Prostate gland (tissue), 2 donors: ENCODE data around the gene PEX11G. TPM values are rescaled to one million over a fixed set of nuclear protein-coding genes. Genes with fewer than 3 reads are reported as not detected.

Source experiments
- DNase-seq: peaks from one replicate; pipeline ENCODE4 v3.0.0-alpha.2; 2019; ENCODE audit warnings: low spot score
- H3K27ac ChIP-seq, 2 donors: fragments of 200-600 bp; sonication (generic); 2 replicates each; pipeline ENCODE4 v1.5.1; 2017 to 2019
- H3K27me3 ChIP-seq: fragments of 200-600 bp; sonication (generic); replicated peaks from 2 replicates; pipeline ENCODE4 v1.5.1; 2019; ENCODE audit not compliant: insufficient read depth
- H3K36me3 ChIP-seq, 2 donors: fragments of 200-600 bp; sonication (generic); 1 replicate in 1 of 2; 2 replicates in 1 of 2; pipeline versions ENCODE4 v1.5.1 to v1.8.1; 2017 to 2019
- H3K4me1 ChIP-seq: fragments of 200-600 bp; sonication (generic); replicated peaks from 2 replicates; pipeline ENCODE4 v1.5.1; 2019
- H3K4me3 ChIP-seq, 2 donors: fragments of 200-600 bp; sonication (generic); 2 replicates each; pipeline ENCODE4 v1.5.1; 2017 to 2019
- H3K9me3 ChIP-seq: fragments of 200-600 bp; sonication (generic); 2 replicates; pipeline ENCODE4 v1.5.1; 2017
- CTCF ChIP-seq, 4 experiments: fragments of 200-600 bp in 2 of 4; fragments of 450-650 bp in 2 of 4; sonication (generic) in 2 of 4; IDR thresholded peaks; 1 replicate in 3 of 4; 2 replicates in 1 of 4; pipeline ENCODE4 v1.5.1; 2016 to 2019; ENCODE audit warnings: antibody characterized with exemption in 4 of 4, mild to moderate bottlenecking in 2 of 4, moderate library complexity in 2 of 4
- POLR2A ChIP-seq: fragments of 450-650 bp; IDR thresholded peaks from one replicate; pipeline ENCODE4 v1.6.1; 2016; ENCODE audit warnings: antibody characterized with exemption, mild to moderate bottlenecking
- POLR2AphosphoS5 ChIP-seq: sonication (generic); formaldehyde crosslinking; IDR thresholded peaks from one replicate; pipeline ENCODE4 v1.6.1; 2017; ENCODE audit warnings: antibody characterized with exemption
- WGBS: methylation state at CpG from one replicate; pipeline ENCODE4 v1.1.5; 2018; 5-methylcytosine and 5-hydroxymethylcytosine counted together
- intact Hi-C: fragments of 100-400 bp; cut with DNase I; formaldehyde crosslinking; loops from one replicate; pipeline ENCODE4 v1.14.2; 2022
- total RNA-seq, 2 donors: library from RNA; depleted of rRNA; stranded (reverse); fragments of >200 nt; gene quantifications; one replicate each; pipeline ENCODE4 v1.1.0, GENCODE V29; 2016

PEX11G gene
- total RNA-seq, 2 donors from 2014 or later = 13.1 to 17.4 TPM

DNA sequence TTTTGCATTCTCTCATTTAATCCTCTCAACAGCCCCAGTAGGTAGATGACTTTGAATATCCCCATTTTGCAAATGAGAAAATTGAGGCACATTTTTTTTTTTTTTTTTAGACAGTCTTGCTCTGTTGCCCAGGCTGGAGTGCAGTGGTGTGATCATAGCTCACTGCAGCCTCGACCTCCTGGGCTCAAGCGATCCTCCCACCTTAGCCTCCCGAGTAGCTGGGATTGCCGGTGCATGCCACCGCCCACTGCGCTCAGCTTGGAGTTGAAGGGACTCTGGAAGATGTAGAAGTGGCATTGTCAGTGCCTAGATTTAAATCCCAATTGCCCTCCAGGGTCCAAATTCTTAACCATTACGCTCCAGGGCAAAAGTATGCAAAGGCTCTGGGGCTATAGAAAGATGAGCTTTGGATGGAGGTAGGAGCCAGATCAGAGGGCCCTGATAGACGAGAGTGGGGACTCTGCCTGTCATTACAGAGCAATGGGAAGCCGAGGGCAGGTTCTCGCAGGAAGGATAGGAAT lies 32.8 kb upstream of the PEX11G start:
- H3K9me3 ChIP-seq = no peaks in the 10 kb centered on the region
- 53% methylated on average over 10 of the region's 10 CpGs for WGBS
- H3K36me3 ChIP-seq = peaks cover 0 to 8% of the 10 kb centered on the region in 2 donors
- peak overlapping the region; percentile 41 to 55 for H3K27ac ChIP-seq
- peak overlapping the region in 1 of 2 donors; percentile 94 for H3K4me3 ChIP-seq
- H3K4me1 ChIP-seq = peaks cover 12% of the 10 kb centered on the region
- no peak for DNase-seq
- no peaks in the 10 kb centered on the region for H3K27me3 ChIP-seq
- TF ChIP-seq POLR2A (no peak), CTCF (IDR thresholded peaks at IDR 0.05) (no peak), POLR2AphosphoS5 (no peak)
- intact Hi-C loops = loop anchor here (5.0 kb wide), 1 partner anchor 124 kb away; no protein-coding TSS in a partner anchor

DNA sequence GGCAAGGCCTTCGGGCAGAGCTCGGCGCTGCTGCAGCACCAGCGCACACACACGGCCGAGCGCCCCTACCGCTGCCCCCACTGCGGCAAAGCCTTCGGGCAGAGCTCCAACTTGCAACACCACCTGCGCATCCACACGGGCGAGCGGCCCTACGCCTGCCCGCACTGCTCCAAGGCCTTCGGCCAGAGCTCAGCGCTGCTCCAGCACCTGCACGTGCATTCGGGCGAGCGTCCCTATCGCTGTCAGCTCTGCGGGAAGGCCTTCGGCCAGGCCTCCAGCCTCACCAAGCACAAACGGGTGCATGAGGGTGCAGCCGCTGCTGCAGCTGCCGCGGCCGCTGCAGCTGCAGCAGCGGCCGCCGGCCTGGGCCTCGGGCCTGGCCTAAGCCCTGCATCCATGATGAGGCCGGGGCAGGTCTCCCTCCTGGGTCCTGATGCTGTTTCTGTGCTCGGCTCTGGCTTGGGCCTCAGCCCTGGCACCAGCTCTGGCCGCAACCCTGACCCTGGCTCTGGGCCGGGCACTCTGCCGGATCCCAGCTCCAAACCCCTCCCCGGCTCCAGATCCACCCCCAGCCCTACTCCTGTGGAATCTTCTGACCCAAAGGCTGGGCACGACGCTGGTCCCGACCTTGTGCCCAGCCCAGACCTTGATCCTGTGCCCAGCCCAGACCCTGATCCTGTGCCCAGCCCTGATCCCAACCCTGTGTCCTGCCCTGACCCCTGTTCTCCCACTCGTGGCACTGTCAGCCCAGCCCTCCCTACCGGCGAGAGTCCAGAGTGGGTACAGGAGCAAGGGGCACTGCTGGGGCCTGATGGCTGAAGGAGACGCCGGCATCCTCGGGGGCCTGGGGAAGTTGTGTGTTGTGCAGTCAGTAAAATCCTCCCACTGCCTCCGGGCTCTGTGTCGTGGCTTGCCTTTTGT lies 31.6 kb upstream of the PEX11G start:
- Histone ChIP-seq H3K4me3 (no peak overlapping the region), H3K27me3 (no peaks in the 10 kb centered on the region), H3K4me1 (peaks cover 12% of the 10 kb centered on the region), H3K27ac (no peak overlapping the region), H3K9me3 (no peaks in the 10 kb centered on the region), H3K36me3 (peaks cover 0 to 8% of the 10 kb centered on the region in 2 donors)
- TF ChIP-seq POLR2A = no peak
- TF ChIP-seq CTCF (IDR thresholded peaks at IDR 0.05) = no peak
- TF ChIP-seq POLR2AphosphoS5 = no peak
- intact Hi-C loops = loop anchor here (5.0 kb wide), 1 partner anchor 123 kb away; no protein-coding TSS in a partner anchor
- no peak for DNase-seq
- 93% methylated on average over 38 of the region's 51 CpGs for WGBS

DNA sequence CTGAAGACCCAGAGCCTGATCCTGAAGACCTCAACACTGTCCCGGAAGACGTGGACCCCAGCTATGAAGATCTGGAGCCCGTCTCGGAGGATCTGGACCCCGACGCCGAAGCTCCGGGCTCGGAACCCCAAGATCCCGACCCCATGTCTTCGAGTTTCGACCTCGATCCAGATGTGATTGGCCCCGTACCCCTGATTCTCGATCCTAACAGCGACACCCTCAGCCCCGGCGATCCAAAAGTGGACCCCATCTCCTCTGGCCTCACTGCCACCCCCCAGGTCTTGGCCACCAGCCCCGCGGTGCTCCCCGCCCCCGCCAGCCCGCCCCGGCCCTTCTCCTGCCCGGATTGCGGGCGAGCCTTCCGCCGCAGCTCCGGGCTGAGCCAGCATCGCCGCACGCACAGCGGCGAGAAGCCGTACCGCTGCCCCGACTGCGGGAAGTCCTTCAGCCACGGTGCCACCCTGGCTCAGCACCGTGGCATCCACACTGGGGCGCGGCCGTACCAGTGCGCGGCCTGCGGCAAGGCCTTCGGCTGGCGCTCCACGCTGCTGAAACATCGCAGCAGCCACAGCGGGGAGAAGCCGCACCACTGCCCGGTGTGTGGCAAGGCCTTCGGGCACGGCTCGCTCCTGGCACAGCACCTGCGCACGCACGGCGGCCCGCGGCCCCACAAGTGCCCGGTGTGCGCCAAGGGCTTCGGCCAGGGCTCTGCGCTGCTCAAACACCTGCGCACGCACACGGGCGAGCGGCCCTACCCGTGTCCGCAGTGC lies 30.7 kb upstream of the PEX11G start:
- no peaks in the 10 kb centered on the region for H3K27me3 ChIP-seq

DNA sequence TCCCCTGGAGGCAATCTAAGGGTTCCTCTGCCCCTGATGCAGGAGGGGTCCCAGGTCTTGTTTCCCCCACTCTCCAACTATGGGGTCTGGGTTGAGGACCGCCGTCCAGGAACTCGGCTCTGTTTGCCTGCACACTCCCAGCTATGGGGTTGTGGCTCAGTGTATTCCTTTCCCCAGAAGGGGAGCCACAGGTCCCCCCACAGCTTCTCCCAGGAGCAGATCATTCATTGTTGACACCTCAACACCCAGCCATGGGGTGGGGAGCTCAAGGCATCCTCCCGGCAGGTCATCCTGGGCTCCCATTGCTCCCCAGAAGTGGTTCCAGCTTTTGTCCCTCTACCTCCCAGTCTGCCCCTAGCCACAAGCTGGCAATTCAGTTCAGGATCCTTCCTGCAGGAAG lies 28.0 kb upstream of the PEX11G start:
- H3K4me3 ChIP-seq = peak overlapping the region; percentile 72 to 75
- peaks cover 1% of the 10 kb centered on the region for H3K4me1 ChIP-seq
- 8% methylated on average over 4 of the region's 4 CpGs for WGBS
- H3K36me3 ChIP-seq = peaks cover 0 to 8% of the 10 kb centered on the region in 2 donors
- TF ChIP-seq POLR2A = no peak
- no peak for TF ChIP-seq CTCF (IDR thresholded peaks at IDR 0.05)
- no peak for TF ChIP-seq POLR2AphosphoS5
- DNase-seq = no peak
- no peaks in the 10 kb centered on the region for H3K9me3 ChIP-seq
- intact Hi-C loops = no loop called here
- no peaks in the 10 kb centered on the region for H3K27me3 ChIP-seq
- peak overlapping the region; percentile 87 for H3K27ac ChIP-seq

More for the DNA sequence above, 30.7 kb upstream of the PEX11G start:
- TF ChIP-seq CTCF (IDR thresholded peaks at IDR 0.05) (no peak), POLR2A (no peak), POLR2AphosphoS5 (no peak)
- Histone ChIP-seq H3K36me3 (peaks cover 0 to 8% of the 10 kb centered on the region in 2 donors), H3K9me3 (no peaks in the 10 kb centered on the region), H3K4me3 (no peak overlapping the region), H3K27ac (no peak overlapping the region), H3K4me1 (peaks cover 12% of the 10 kb centered on the region)
- DNase-seq = no peak
- intact Hi-C loops = loop anchor here (5.0 kb wide), 1 partner anchor 122 kb away; no protein-coding TSS in a partner anchor
- 97% methylated on average over 65 of the region's 74 CpGs for WGBS
